HG02970 (cell line): Measurements from ENCODE around the gene FIGNL1.
A peak's percentile ranks its signal among the peaks of the same experiment; 100 is the strongest.

Experiments
- ATAC-seq: cut with Tn5 transposase; IDR thresholded peaks from one replicate; pipeline ENCODE4 v1.9.1; 2021; ENCODE audit warnings: mild to moderate bottlenecking, moderate library complexity, moderate number of reproducible peaks; ENCODE audit not compliant: unreplicated experiment, low FRiP score

Gene FIGNL1

GRCh38 chr7:50449881-50450589 is at the start of gene FIGNL1:
Gene FIGNL1, minus strand, starts transcription at chr7:50450350. Its CDS starts 3,063 bp downstream, at chr7:50447287.
- ATAC-seq: peak; percentile 88

- ATAC-seq: no peak
These were observed 48.9 kb upstream of the FIGNL1 start for GRCh38 chr7:50499092-50499491.

GRCh38 chr7:50497968-50498367 is 47.8 kb upstream of the FIGNL1 start:
- ATAC-seq: no peak

- ATAC-seq: no peak
These were observed 47.0 kb upstream of the FIGNL1 start for GRCh38 chr7:50497068-50497642.

- ATAC-seq: no peak
These were observed 46.4 kb upstream of the FIGNL1 start for GRCh38 chr7:50496569-50496968.

GRCh38 chr7:50495746-50496145 is 45.6 kb upstream of the FIGNL1 start:
- no peak for ATAC-seq

GRCh38 chr7:50492770-50493519 is 42.8 kb upstream of the FIGNL1 start:
- no peak for ATAC-seq

- ATAC-seq: no peak
These were observed 41.8 kb upstream of the FIGNL1 start for GRCh38 chr7:50491943-50492342.

- no peak for ATAC-seq
These were observed 41.1 kb upstream of the FIGNL1 start for GRCh38 chr7:50491209-50491608.

- ATAC-seq: no peak
These were observed 38.2 kb upstream of the FIGNL1 start for GRCh38 chr7:50488379-50488778.

- ATAC-seq: no peak
These were observed 36.4 kb upstream of the FIGNL1 start for GRCh38 chr7:50486512-50486911.

GRCh38 chr7:50481867-50482266 is 31.7 kb upstream of the FIGNL1 start:
- ATAC-seq: no peak

- no peak for ATAC-seq
These were observed 30.6 kb upstream of the FIGNL1 start for GRCh38 chr7:50480797-50481196.

GRCh38 chr7:50479743-50480517 is 29.8 kb upstream of the FIGNL1 start:
- ATAC-seq: no peak

- no peak for ATAC-seq
These were observed 27.5 kb upstream of the FIGNL1 start for GRCh38 chr7:50477640-50478039.

- no peak for ATAC-seq
These were observed 26.9 kb upstream of the FIGNL1 start for GRCh38 chr7:50476953-50477625.

- ATAC-seq: no peak
These were observed 25.2 kb upstream of the FIGNL1 start for GRCh38 chr7:50475340-50475739.

- ATAC-seq: no peak
These were observed 24.4 kb upstream of the FIGNL1 start for GRCh38 chr7:50474382-50475160.

GRCh38 chr7:50473531-50473930 is 23.4 kb upstream of the FIGNL1 start:
- no peak for ATAC-seq

GRCh38 chr7:50472427-50472826 is 22.3 kb upstream of the FIGNL1 start:
- no peak for ATAC-seq
